AG09319 (cell line): Measurements from ENCODE around the gene ATP9A.

Experiments used
- DNase-seq: peaks from one replicate; pipeline ENCODE4 v3.0.0-alpha.2; 2010; ENCODE audit warnings: low read depth; ENCODE audit errors: extremely low read depth
- TF ChIP-seq, protein P1 (sequence below): IDR thresholded peaks from 2 replicates; pipeline ENCODE4 v1.5.1; 2011; ENCODE audit warnings: low read depth, mild to moderate bottlenecking, inconsistent platforms, low read length, moderate library complexity

The ATP9A gene

DNA sequence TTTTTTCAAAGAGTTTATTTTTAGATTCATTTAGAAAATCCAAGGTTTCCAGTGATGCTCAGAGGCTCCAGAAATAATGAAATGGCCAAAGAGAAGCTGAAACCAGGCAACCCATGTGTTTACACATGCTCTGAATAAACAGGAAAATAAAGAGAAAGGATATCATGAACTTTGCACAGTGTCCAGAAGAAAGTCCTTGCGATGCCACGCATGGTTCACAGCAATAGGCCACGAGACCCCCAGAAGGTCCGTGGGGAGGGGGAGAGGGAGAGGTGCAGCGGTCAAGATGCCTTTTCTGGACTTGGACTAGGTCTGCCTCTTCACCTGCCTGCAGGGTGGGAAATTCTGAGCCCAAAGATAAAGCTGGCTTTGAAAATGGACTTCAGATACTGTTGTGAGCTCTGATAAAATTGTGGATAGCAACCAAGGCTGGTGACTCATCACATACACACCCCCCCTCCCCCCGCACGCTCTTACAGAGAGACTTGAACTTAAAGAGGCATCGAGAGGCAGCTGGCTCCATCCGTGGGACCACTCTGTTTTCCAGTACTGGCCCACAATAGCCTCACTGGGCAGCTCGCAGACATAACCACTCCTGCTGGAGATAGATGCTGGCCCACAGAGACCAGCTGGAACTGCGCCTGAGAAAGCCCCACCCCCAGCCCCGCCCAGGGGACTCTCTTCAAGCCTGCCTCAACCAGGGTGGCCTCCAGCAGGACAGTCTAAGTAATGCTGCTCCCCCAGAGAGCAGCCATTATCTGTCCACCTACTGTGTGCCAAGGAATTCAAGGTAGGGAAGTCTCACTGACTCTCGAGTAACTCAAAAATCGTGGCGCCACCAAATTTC, 204.5 kb downstream of the ATP9A start:
- peak; percentile 61 for DNase-seq

GRCh38 chr20:51563174-51563485, 205.1 kb downstream of the ATP9A start:
- TF ChIP-seq, protein P1, sequence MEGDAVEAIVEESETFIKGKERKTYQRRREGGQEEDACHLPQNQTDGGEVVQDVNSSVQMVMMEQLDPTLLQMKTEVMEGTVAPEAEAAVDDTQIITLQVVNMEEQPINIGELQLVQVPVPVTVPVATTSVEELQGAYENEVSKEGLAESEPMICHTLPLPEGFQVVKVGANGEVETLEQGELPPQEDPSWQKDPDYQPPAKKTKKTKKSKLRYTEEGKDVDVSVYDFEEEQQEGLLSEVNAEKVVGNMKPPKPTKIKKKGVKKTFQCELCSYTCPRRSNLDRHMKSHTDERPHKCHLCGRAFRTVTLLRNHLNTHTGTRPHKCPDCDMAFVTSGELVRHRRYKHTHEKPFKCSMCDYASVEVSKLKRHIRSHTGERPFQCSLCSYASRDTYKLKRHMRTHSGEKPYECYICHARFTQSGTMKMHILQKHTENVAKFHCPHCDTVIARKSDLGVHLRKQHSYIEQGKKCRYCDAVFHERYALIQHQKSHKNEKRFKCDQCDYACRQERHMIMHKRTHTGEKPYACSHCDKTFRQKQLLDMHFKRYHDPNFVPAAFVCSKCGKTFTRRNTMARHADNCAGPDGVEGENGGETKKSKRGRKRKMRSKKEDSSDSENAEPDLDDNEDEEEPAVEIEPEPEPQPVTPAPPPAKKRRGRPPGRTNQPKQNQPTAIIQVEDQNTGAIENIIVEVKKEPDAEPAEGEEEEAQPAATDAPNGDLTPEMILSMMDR: no peak
- DNase-seq: no peak

More for the DNA sequence above, 204.5 kb downstream of the ATP9A start:
- TF ChIP-seq, protein P1: no peak

GRCh38 chr20:51562332-51563173, 205.6 kb downstream of the ATP9A start:
- peak; percentile 81 for DNase-seq

DNA sequence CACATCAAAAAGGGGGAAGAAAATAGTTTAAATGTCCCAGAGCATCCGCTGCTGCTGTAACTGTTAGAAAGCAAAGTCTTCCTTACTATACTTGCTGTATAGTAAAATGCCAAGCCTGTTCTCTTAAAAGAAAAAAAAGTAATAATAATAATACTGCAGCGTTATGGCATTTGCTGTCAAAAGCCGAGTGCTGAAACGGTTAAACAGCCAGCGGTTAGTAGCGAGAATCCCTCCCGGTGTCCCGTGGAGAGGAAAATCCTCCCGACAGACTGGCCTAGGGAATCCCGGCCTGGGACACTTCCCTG, 206.2 kb downstream of the ATP9A start:
- TF ChIP-seq, protein P1: no peak
- DNase-seq: no peak

More at GRCh38 chr20:51562332-51563173, 205.6 kb downstream of the ATP9A start:
- TF ChIP-seq, protein P1: no peak; the same call in 1 of the 2 replicates

DNA sequence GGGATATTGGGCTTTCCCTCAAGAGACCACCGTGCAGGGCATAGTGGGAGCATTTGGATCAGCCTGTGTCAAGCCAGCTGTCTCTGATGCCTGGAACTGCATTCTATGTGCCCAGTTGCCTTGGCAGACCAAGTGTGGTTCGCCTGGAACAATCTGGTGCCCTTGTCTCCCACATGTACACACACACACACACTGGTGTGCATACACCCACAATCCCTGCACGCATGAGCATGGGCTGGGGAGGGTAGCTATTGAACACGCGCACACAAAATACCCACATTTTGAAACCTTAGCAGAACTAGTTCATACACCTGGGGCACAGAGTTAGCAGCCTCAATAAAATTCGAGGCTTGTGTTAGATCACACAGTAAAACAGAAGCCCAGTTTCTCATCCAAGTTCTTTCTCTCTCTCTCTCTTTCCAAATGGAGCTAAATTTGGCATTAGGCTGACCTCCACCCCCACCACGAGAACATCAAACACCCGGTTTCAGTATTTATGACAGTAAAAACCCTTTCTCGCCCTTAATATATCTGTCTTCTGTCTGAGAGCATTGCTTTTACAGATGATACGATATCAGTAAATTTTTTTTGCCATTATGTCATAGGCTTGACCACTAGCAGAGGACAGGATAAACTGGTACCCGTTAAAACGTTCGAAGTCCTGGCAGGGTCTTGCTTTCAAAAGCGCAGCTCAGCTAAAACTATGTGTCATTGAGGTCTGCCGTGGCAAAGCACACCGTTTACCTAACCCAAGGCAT, 207.5 kb downstream of the ATP9A start:
- DNase-seq: no peak
- TF ChIP-seq, protein P1: no peak

GRCh38 chr20:51560042-51560441, 208.1 kb downstream of the ATP9A start:
- DNase-seq: no peak
- TF ChIP-seq, protein P1: no peak
